AG20443 (cell line): ENCODE results near the gene SLC38A11.
A peak's percentile ranks its signal among the peaks of the same experiment; 100 is the strongest.

ENCODE experiments used
- DNase-seq: peaks from one replicate; pipeline ENCODE4 v3.0.0; 2012; ENCODE audit warnings: low spot score, mixed read lengths

SLC38A11 gene

GRCh38 chr2:164969909-164970690, 14.8 kb upstream of the SLC38A11 start:
- no peak for DNase-seq

GRCh38 chr2:164967781-164968228, 12.5 kb upstream of the SLC38A11 start:
- DNase-seq = peak; percentile 35

- no peak for DNase-seq
These were observed 12.0 kb upstream of the SLC38A11 start for GRCh38 chr2:164967361-164967760.

- no peak for DNase-seq
These were observed 9.4 kb upstream of the SLC38A11 start for GRCh38 chr2:164964700-164965099.

- DNase-seq = no peak
These were observed 4.8 kb upstream of the SLC38A11 start for GRCh38 chr2:164960159-164960558.

- no peak for DNase-seq
These were observed 1.1 kb downstream of the SLC38A11 start for GRCh38 chr2:164954186-164954585.

- no peak for DNase-seq
These were observed 2.0 kb downstream of the SLC38A11 start for GRCh38 chr2:164953279-164953678.

- no peak for DNase-seq
These were observed 3.1 kb downstream of the SLC38A11 start for GRCh38 chr2:164952057-164952702.

GRCh38 chr2:164948540-164948939, 6.8 kb downstream of the SLC38A11 start:
- DNase-seq = no peak

GRCh38 chr2:164947281-164947680, 8.0 kb downstream of the SLC38A11 start:
- DNase-seq = no peak

GRCh38 chr2:164943289-164943688, 12.0 kb downstream of the SLC38A11 start:
- no peak for DNase-seq

GRCh38 chr2:164937864-164938401, 17.4 kb downstream of the SLC38A11 start:
- no peak for DNase-seq

GRCh38 chr2:164935118-164936101, 19.9 kb downstream of the SLC38A11 start:
- no peak for DNase-seq

GRCh38 chr2:164934401-164935117, 20.8 kb downstream of the SLC38A11 start:
- no peak for DNase-seq

- DNase-seq = no peak
These were observed 21.6 kb downstream of the SLC38A11 start for GRCh38 chr2:164933671-164934189.

GRCh38 chr2:164932377-164932776, 22.9 kb downstream of the SLC38A11 start:
- DNase-seq = no peak

GRCh38 chr2:164928101-164928673, 27.1 kb downstream of the SLC38A11 start:
- no peak for DNase-seq

GRCh38 chr2:164922134-164922533, 33.2 kb downstream of the SLC38A11 start:
- peak; percentile 22 for DNase-seq

- DNase-seq = peak; percentile 80
These were observed 34.9 kb downstream of the SLC38A11 start for GRCh38 chr2:164920430-164920829.

- DNase-seq = no peak
These were observed 37.9 kb downstream of the SLC38A11 start for GRCh38 chr2:164917296-164917903.
